GM12873 (cell line): ENCODE data around the gene CNOT2.

Source experiments
- CTCF ChIP-seq: IDR thresholded peaks from 2 replicates; pipeline ENCODE4 v1.5.1; 2012; ENCODE audit warnings: low read depth, mild to moderate bottlenecking, moderate library complexity, low read length, control low read depth; ENCODE audit not compliant: insufficient read depth; ENCODE audit errors: missing control alignments

CNOT2 gene

DNA sequence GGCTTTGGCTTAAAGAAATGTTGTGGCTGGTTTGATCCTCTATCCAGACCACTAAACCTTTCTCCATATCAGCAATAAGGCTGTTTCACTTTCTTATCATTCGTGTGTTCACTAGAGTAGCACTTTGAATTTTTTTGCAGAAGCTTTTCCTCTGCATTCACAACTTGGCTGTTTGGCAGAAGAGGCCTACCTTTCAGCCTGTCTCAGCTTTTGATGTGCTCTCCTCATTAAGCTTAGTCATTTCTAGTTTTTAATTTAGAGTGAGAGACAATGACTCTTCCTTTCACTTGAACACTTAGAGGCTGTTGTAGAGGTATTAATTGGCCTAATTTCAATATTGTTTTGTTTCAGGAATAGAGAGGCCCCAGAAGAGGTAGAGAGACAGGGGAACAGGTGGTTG, 136.6 kb downstream of the CNOT2 start:
- TF ChIP-seq CTCF: no peak

- no peak for TF ChIP-seq CTCF
Observed at GRCh38 chr12:70383484-70383883, 140.3 kb downstream of the CNOT2 start.

DNA sequence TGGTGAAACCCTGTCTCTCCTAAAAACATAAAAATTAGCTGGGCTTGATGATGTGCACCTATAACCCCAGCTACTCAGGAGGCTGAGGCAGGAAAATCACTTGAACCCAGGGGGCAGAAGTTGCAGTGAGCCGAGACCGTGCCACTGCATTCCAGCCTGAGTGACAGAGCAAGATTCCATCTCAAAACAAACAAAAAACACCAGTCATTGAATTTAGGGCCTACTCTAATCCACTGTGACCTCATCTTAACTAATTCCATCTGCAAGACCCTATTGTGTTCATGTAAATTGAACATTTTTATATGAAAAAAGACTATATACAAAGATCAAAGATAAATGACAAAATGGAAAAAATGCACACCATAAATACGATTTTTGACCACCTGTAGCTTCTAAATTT, 140.7 kb downstream of the CNOT2 start:
- TF ChIP-seq CTCF: no peak

DNA sequence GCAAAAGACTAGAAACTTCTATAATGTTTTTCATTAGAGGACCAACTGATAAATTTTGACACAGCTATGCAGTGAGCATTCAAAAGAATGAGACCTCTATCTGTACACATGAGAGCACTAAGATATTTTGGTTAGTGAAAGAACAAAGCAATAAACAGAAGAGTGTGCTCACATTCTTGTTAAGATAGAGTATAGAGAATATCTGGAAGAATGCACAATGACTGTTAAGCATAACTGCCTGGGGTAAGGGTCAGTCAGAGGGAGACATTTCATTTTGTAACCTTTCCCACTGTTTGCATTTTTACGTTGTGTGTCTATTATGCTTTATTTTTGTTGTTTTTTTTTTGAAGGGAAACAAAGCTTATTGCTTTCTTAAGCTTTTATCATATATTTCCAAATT, 143.5 kb downstream of the CNOT2 start:
- TF ChIP-seq CTCF: no peak

GRCh38 chr12:70389678-70390077, 146.4 kb downstream of the CNOT2 start:
- no peak for TF ChIP-seq CTCF

GRCh38 chr12:70393787-70394499, 150.7 kb downstream of the CNOT2 start:
- TF ChIP-seq CTCF: no peak

GRCh38 chr12:70398002-70398401, 154.8 kb downstream of the CNOT2 start:
- no peak for TF ChIP-seq CTCF

DNA sequence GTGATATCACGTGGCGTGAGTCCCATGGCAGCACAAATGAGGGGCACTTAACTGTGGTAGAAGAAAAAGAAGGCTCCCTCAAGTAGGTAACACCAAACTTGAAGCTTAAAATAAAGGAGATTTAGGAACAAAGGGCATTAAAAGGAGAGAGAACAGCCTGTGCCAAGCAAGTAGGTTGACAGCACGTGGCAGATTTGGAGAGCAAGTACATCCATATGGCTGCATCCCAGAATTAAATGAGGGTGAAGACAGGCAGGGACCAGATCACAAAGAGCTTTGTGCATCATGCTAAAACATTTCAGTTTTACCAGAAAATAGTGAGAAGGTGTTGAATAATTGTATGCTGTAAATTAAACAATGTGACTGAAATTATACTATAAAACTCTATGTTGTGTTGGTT, 155.6 kb downstream of the CNOT2 start:
- no peak for TF ChIP-seq CTCF
